K562 (cell line): ENCODE data around the gene MZB1. TPM values are rescaled to one million over a fixed set of nuclear protein-coding genes. Genes with fewer than 3 reads are reported as not detected.

Source experiments
- ARID2 ChIP-seq: fragments of 450-650 bp; IDR thresholded peaks from 2 replicates; pipeline ENCODE4 v1.6.1; 2017; ENCODE audit warnings: antibody characterized with exemption, mild to moderate bottlenecking
- BRF1 ChIP-seq: IDR thresholded peaks from 3 replicates; pipeline ENCODE4 v1.6.1; 2011; ENCODE audit warnings: borderline replicate concordance, mild to moderate bottlenecking; ENCODE audit not compliant: insufficient read length; ENCODE audit errors: extremely low read depth
- CEBPB ChIP-seq: fragments of 450-650 bp; IDR thresholded peaks from 2 replicates; pipeline ENCODE4 v1.6.1; 2016; ENCODE audit warnings: missing genetic modification characterization, missing compliant biosample characterization
- ETS1 ChIP-seq: conservative IDR thresholded peaks from 2 replicates; pipeline ENCODE4 v1.6.1; 2011; ENCODE audit warnings: low read depth, mild to moderate bottlenecking, low read length; ENCODE audit not compliant: control insufficient read depth
- GABPB1 ChIP-seq: sonication (generic); formaldehyde crosslinking; IDR thresholded peaks from 2 replicates; pipeline ENCODE4 v1.8.0; 2022; ENCODE audit warnings: mild to moderate bottlenecking, missing genetic modification reagents
- HLTF ChIP-seq: fragments of 450-650 bp; IDR thresholded peaks from 2 replicates; pipeline ENCODE4 v1.6.1; 2016
- KDM1A ChIP-seq, 2 experiments: fragments of 450-650 bp; IDR thresholded peaks; 2 replicates each; pipeline ENCODE4 v1.6.1; 2016; ENCODE audit warnings: mild to moderate bottlenecking in 2 of 2
- NFYB ChIP-seq: IDR thresholded peaks from 2 replicates; pipeline ENCODE4 v1.6.1; 2011; ENCODE audit warnings: mild to moderate bottlenecking, moderate library complexity; ENCODE audit not compliant: insufficient read length; ENCODE audit errors: extremely low read depth
- PKNOX1 ChIP-seq: fragments of 450-650 bp; IDR thresholded peaks from 2 replicates; pipeline ENCODE4 v1.6.1; 2016
- RBM39 ChIP-seq: fragments of 200-400 bp; formaldehyde crosslinking; optimal IDR thresholded peaks from 2 replicates; pipeline ENCODE3; 2018; ENCODE audit warnings: low read depth, low read length
- TCF15 ChIP-seq: fragments of 250-450 bp; sonication (Bioruptor Pico); IDR thresholded peaks from 2 replicates; pipeline ENCODE4 v1.8.0; 2022; ENCODE audit warnings: moderate library complexity, mild to moderate bottlenecking, inconsistent platforms
- ZFX ChIP-seq: sonication (generic); formaldehyde crosslinking; IDR thresholded peaks from 2 replicates; pipeline ENCODE4 v1.8.0; 2022; ENCODE audit warnings: mild to moderate bottlenecking, missing genetic modification reagents, moderate library complexity
- polyA plus RNA-seq, 8 experiments: library from polyadenylated mRNA; depleted of rRNA in 4 of 8; stranded (reverse) in 5 of 8; unstranded in 3 of 8; fragments of >200 nt; fragmentation: Nextera tagmentation in 2 of 8; fragmentation: Illumina TruSeq in 1 of 8; extraction: Ambion mirVana in 2 of 8; extraction: Trizol in 1 of 8; gene quantifications; 2 replicates each; pipeline versions ENCODE4 v1.2.1 to v1.2.3, GENCODE V29; 2011 to 2014; ENCODE audit warnings: inconsistent platforms in 1 of 8, missing spikeins in 1 of 8
- total RNA-seq, 7 experiments: library from RNA; depleted of rRNA in 6 of 7; stranded (reverse); fragments of >200 nt in 6 of 7; fragmentation: Illumina TruSeq in 2 of 7; extraction: Trizol in 2 of 7; gene quantifications; 2 replicates each; pipeline versions ENCODE4 v1.2.1 to v1.2.3, GENCODE V29; 2011 to 2021; ENCODE audit warnings: low replicate concordance in 1 of 7
- TF ChIP-seq, protein P1 (sequence below): fragments of 250-450 bp; sonication (Bioruptor Pico); IDR thresholded peaks from 2 replicates; pipeline ENCODE4 v1.9.0; 2021; ENCODE audit warnings: mild to moderate bottlenecking, inconsistent platforms
- TF ChIP-seq, protein P2 (sequence below): IDR thresholded peaks from 2 replicates; pipeline ENCODE4 v1.6.1; 2012; ENCODE audit warnings: low read depth, low read length, improper control_type of control experiment, borderline replicate concordance
- TF ChIP-seq, protein P3 (sequence below): fragments of 250-450 bp; sonication (Bioruptor Pico); IDR thresholded peaks from 2 replicates; pipeline ENCODE4 v1.4.0; 2020
- TF ChIP-seq, protein P4 (sequence below): sonication (generic); formaldehyde crosslinking; IDR thresholded peaks from 2 replicates; pipeline ENCODE4 v1.8.0; 2022; ENCODE audit warnings: mild to moderate bottlenecking, missing genetic modification reagents, borderline replicate concordance

The MZB1 gene
- total and polyA plus RNA-seq, 9 of the 15 experiments (the other 6 are each of a cell fraction or from before 2014, with no cell fraction given) = 0.13 to 0.31 TPM; not detected in 7

DNA sequence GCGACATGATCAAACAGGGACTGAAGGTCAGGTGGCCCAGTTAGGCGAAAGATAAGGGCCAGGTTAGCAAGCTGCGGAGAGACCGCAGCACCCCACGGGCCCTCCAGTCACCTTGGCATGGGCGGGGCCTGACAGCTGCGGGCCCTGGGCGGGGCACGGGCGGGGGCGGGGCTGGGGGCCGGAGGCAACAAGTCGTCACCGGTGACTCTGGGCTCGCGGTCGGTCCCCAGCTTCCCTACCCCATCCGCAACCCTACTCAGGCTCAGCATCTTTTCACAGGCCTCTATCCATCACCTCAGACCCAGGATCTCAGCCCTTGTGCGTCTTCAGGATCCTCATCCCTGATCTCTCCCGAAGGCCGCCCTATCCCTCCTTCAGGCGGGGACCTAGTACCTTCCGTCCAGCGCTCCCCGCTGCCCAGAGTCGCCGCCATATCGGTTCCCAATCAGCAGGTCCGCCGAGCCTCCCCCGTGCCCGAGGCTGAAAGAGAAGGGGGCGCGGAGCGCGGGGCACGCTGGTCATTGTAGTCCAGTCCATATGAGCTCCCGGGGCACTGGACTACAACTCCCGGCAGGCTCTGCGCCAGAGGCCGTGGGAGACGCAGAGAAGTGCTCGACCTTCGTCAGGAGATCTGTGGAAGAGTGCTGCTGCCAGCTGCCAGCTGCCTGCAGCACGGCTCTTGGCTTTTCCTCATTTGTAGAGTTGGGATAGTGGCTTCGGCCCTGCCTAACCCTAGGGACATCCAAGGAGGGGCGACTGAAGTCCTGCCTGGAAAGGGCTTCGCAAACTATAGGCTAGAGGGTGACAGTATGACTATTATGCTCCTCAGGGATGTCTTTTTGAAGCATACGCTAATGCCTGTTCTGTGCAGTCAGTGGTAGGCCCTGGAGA, 49.5 kb upstream of the MZB1 start, which contains the start of gene DNAJC18 (continued):
- TF ChIP-seq, protein P1, sequence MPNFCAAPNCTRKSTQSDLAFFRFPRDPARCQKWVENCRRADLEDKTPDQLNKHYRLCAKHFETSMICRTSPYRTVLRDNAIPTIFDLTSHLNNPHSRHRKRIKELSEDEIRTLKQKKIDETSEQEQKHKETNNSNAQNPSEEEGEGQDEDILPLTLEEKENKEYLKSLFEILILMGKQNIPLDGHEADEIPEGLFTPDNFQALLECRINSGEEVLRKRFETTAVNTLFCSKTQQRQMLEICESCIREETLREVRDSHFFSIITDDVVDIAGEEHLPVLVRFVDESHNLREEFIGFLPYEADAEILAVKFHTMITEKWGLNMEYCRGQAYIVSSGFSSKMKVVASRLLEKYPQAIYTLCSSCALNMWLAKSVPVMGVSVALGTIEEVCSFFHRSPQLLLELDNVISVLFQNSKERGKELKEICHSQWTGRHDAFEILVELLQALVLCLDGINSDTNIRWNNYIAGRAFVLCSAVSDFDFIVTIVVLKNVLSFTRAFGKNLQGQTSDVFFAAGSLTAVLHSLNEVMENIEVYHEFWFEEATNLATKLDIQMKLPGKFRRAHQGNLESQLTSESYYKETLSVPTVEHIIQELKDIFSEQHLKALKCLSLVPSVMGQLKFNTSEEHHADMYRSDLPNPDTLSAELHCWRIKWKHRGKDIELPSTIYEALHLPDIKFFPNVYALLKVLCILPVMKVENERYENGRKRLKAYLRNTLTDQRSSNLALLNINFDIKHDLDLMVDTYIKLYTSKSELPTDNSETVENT (CRISPR knock-in tag) = no peak
- TF ChIP-seq NFYB (no peak), BRF1 (no peak), ARID2 (no peak), TCF15 (no peak), ETS1 (peak; percentile 90), ZFX (CRISPR knock-in tag) (peak; percentile 90), GABPB1 (peak; percentile 76), PKNOX1 (peak; percentile 60), HLTF (no peak), KDM1A (IDR thresholded peaks at IDR 0.05) (peak; percentile 80 to 90), CEBPB (no peak), RBM39 (no peak)
- TF ChIP-seq, protein P2, sequence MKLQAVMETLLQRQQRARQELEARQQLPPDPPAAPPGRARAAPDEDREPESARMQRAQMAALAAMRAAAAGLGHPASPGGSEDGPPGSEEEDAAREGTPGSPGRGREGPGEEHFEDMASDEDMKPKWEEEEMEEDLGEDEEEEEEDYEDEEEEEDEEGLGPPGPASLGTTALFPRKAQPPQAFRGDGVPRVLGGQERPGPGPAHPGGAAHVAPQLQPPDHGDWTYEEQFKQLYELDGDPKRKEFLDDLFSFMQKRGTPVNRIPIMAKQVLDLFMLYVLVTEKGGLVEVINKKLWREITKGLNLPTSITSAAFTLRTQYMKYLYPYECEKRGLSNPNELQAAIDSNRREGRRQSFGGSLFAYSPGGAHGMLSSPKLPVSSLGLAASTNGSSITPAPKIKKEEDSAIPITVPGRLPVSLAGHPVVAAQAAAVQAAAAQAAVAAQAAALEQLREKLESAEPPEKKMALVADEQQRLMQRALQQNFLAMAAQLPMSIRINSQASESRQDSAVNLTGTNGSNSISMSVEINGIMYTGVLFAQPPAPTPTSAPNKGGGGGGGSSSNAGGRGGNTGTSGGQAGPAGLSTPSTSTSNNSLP = no peak
- TF ChIP-seq, protein P3, sequence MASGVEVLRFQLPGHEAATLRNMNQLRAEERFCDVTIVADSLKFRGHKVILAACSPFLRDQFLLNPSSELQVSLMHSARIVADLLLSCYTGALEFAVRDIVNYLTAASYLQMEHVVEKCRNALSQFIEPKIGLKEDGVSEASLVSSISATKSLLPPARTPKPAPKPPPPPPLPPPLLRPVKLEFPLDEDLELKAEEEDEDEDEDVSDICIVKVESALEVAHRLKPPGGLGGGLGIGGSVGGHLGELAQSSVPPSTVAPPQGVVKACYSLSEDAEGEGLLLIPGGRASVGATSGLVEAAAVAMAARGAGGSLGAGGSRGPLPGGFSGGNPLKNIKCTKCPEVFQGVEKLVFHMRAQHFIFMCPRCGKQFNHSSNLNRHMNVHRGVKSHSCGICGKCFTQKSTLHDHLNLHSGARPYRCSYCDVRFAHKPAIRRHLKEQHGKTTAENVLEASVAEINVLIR (CRISPR knock-in tag) = no peak
- TF ChIP-seq, protein P4, sequence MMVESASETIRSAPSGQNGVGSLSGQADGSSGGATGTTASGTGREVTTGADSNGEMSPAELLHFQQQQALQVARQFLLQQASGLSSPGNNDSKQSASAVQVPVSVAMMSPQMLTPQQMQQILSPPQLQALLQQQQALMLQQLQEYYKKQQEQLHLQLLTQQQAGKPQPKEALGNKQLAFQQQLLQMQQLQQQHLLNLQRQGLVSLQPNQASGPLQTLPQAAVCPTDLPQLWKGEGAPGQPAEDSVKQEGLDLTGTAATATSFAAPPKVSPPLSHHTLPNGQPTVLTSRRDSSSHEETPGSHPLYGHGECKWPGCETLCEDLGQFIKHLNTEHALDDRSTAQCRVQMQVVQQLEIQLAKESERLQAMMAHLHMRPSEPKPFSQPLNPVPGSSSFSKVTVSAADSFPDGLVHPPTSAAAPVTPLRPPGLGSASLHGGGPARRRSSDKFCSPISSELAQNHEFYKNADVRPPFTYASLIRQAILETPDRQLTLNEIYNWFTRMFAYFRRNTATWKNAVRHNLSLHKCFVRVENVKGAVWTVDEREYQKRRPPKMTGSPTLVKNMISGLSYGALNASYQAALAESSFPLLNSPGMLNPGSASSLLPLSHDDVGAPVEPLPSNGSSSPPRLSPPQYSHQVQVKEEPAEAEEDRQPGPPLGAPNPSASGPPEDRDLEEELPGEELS (CRISPR knock-in tag) = no peak
